ENCODE results near the gene PCDHGA11.
"Not testable (repeated sequence)": the region's sequence is repeated elsewhere in the genome, so short reads cannot be mapped to it uniquely, and the experiment has no call there.

DNA sequence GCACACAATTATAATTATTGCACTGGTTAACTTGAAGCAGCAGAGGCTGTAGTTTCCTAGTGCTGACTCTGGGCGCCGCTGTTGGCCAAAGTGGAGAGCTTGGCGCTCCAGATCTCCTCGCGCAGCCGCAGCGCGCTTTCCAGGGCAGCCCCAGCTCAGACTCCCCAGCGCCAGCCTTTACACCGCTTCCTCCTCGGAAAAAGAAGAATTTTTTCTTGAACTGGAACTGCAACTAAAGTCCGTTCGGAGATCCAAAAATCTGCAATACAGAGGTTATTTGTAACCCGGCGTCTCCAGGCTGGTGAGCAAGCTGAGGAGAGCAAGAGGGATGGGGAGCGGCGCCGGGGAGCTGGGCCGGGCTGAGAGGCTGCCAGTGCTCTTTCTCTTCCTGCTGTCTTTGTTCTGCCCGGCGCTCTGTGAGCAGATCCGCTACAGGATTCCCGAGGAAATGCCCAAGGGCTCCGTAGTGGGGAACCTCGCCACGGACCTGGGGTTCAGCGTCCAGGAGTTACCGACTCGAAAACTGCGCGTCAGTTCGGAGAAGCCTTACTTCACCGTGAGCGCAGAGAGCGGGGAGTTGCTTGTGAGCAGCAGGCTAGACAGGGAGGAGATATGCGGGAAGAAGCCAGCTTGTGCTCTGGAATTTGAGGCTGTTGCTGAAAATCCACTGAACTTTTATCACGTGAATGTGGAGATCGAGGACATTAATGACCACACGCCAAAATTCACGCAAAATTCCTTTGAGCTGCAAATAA, 33.1 kb upstream of the PCDHGA11 start, which contains the start of gene PCDHGB4:
- TF ChIP-seq, protein P1, sequence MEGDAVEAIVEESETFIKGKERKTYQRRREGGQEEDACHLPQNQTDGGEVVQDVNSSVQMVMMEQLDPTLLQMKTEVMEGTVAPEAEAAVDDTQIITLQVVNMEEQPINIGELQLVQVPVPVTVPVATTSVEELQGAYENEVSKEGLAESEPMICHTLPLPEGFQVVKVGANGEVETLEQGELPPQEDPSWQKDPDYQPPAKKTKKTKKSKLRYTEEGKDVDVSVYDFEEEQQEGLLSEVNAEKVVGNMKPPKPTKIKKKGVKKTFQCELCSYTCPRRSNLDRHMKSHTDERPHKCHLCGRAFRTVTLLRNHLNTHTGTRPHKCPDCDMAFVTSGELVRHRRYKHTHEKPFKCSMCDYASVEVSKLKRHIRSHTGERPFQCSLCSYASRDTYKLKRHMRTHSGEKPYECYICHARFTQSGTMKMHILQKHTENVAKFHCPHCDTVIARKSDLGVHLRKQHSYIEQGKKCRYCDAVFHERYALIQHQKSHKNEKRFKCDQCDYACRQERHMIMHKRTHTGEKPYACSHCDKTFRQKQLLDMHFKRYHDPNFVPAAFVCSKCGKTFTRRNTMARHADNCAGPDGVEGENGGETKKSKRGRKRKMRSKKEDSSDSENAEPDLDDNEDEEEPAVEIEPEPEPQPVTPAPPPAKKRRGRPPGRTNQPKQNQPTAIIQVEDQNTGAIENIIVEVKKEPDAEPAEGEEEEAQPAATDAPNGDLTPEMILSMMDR (conservative IDR thresholded peaks at IDR 0.05; ENCODE audit: low read depth, low read length) = peak; percentile 31
- not testable (repeated sequence) for TF ChIP-seq EZH2 (IDR thresholded peaks at IDR 0.05; ENCODE audit: low read length, unreplicated experiment); EZH2phosphoT487 (IDR thresholded peaks at IDR 0.05; ENCODE audit: borderline replicate concordance, low read length)

Data from PC-3 (cell line).